SK-N-SH (cell line): ENCODE measurements around the gene TSPAN15. TPM values are rescaled to one million over a fixed set of nuclear protein-coding genes. Genes with fewer than 3 reads are reported as not detected.

Source experiments
- CTCF ChIA-PET: fragments of 300-600, 350-600 bp; formaldehyde crosslinking; extraction: SDS; loops from one replicate; lab custom pipeline; 2021; lab: Yijun Ruan, JAX
- POLR2A ChIA-PET: fragments of 350-600 bp; sonication (Branson Sonifier 250); formaldehyde crosslinking; extraction: SDS; loops from one replicate; lab custom pipeline; 2020; ENCODE audit warnings: antibody characterized with exemption, inconsistent platforms; lab: Yijun Ruan, JAX
- DNase-seq: peaks from one replicate; pipeline ENCODE4 v3.0.0; 2012
- H2AFZ ChIP-seq: fragments of 200-600 bp; sonication (generic); 2 replicates; pipeline ENCODE4 v1.8.1; 2016; ENCODE audit warnings: antibody characterized with exemption, mild to moderate bottlenecking, low read depth
- H3F3A ChIP-seq: fragments of 200-600 bp; sonication (generic); replicated peaks from 2 replicates; pipeline ENCODE3; 2016; ENCODE audit warnings: antibody characterized with exemption, mild to moderate bottlenecking; ENCODE audit not compliant: insufficient read depth
- H3K27ac ChIP-seq, 2 experiments: fragments of 200-500 bp in 1 of 2; fragments of 200-600 bp in 1 of 2; sonication (Bioruptor generic) in 1 of 2; sonication (generic), shearing (Covaris generic) in 1 of 2; 2 replicates each; pipeline versions ENCODE4 v1.5.1 to v1.6.1; 2014 to 2016; ENCODE audit warnings: low read depth in 2 of 2, inconsistent platforms in 1 of 2, low read length in 1 of 2, mild to moderate bottlenecking in 1 of 2, mixed read lengths in 1 of 2
- H3K27me3 ChIP-seq: fragments of 200-600 bp; sonication (generic), shearing (Covaris generic); 2 replicates; pipeline ENCODE4 v1.6.1; 2016; ENCODE audit warnings: mixed run types; ENCODE audit not compliant: insufficient read depth
- H3K36me3 ChIP-seq, 2 experiments: fragments of 200-500 bp in 1 of 2; fragments of 200-600 bp in 1 of 2; sonication (Bioruptor generic) in 1 of 2; sonication (generic) in 1 of 2; replicated peaks in 1 of 2; 2 replicates each; pipeline versions ENCODE3 to v1.5.1; 2014 to 2016; ENCODE audit warnings: low read length in 1 of 2, mild to moderate bottlenecking in 1 of 2; ENCODE audit not compliant: insufficient read depth in 2 of 2, control insufficient read depth in 1 of 2
- H3K4me1 ChIP-seq, 2 experiments: fragments of 200-500 bp in 1 of 2; fragments of 200-600 bp in 1 of 2; sonication (Bioruptor generic) in 1 of 2; sonication (generic), shearing (Covaris generic) in 1 of 2; 2 replicates each; pipeline versions ENCODE4 v1.5.1 to v1.6.1; 2014 to 2016; ENCODE audit warnings: low read depth in 1 of 2, low read length in 1 of 2, mixed run types in 1 of 2; ENCODE audit not compliant: insufficient read depth in 2 of 2, control insufficient read depth in 1 of 2
- H3K4me2 ChIP-seq: fragments of 200-600 bp; sonication (generic), shearing (Covaris generic); 2 replicates; pipeline ENCODE4 v1.6.1; 2017; ENCODE audit warnings: mixed run types
- H3K4me3 ChIP-seq, 2 experiments: fragments of 200-500 bp in 1 of 2; fragments of 200-600 bp in 1 of 2; sonication (Bioruptor generic) in 1 of 2; sonication (generic), shearing (Covaris generic) in 1 of 2; 2 replicates each; pipeline versions ENCODE4 v1.5.1 to v1.8.1; 2014 to 2016; ENCODE audit warnings: low read depth in 2 of 2, inconsistent platforms in 1 of 2, low read length in 1 of 2, mild to moderate bottlenecking in 1 of 2, mixed read lengths in 1 of 2, moderate library complexity in 1 of 2
- H3K79me2 ChIP-seq: fragments of 200-600 bp; sonication (generic); 2 replicates; pipeline ENCODE4 v1.8.1; 2017; ENCODE audit warnings: mild to moderate bottlenecking; ENCODE audit not compliant: insufficient read depth
- H3K9ac ChIP-seq: fragments of 200-600 bp; sonication (generic); 2 replicates; pipeline ENCODE4 v1.6.1; 2017; ENCODE audit warnings: mixed run types
- H3K9me2 ChIP-seq: fragments of 200-600 bp; sonication (generic); 2 replicates; pipeline ENCODE4 v1.6.1; 2017; ENCODE audit warnings: mixed run types
- H3K9me3 ChIP-seq: fragments of 200-600 bp; sonication (generic); 2 replicates; pipeline ENCODE4 v1.6.1; 2017; ENCODE audit warnings: mixed run types, mild to moderate bottlenecking, moderate library complexity
- H4K20me1 ChIP-seq: fragments of 200-600 bp; sonication (generic); 2 replicates; pipeline ENCODE4 v1.6.1; 2017; ENCODE audit warnings: mild to moderate bottlenecking, mixed run types; ENCODE audit not compliant: insufficient read depth
- ELF1 ChIP-seq: IDR thresholded peaks from 2 replicates; pipeline ENCODE4 v1.4.0; 2012
- FOSL2 ChIP-seq: IDR thresholded peaks from 2 replicates; pipeline ENCODE4 v1.4.0; 2012; ENCODE audit warnings: low read depth, mild to moderate bottlenecking, moderate library complexity, borderline replicate concordance
- JUND ChIP-seq: IDR thresholded peaks from 2 replicates; pipeline ENCODE4 v1.4.0; 2012
- NFIC ChIP-seq: IDR thresholded peaks from 2 replicates; pipeline ENCODE4 v1.4.0; 2012; ENCODE audit warnings: borderline replicate concordance
- POLR2AphosphoS5 ChIP-seq: IDR thresholded peaks from 2 replicates; pipeline ENCODE4 v1.6.1; 2012; ENCODE audit warnings: low read depth, low read length
- TCF12 ChIP-seq: IDR thresholded peaks from 2 replicates; pipeline ENCODE4 v1.4.0; 2012
- YY1 ChIP-seq: IDR thresholded peaks from 2 replicates; pipeline ENCODE4 v1.4.0; 2012; ENCODE audit warnings: low read depth, mild to moderate bottlenecking
- WGBS: methylation state at CpG from one replicate; pipeline ENCODE4 v1.1.6; 2017; ENCODE audit warnings: low lambda C conversion rate; 5-methylcytosine and 5-hydroxymethylcytosine counted together
- polyA plus RNA-seq, 3 experiments: library from polyadenylated mRNA; depleted of rRNA; stranded (reverse); fragments of >200 nt; gene quantifications; 2 replicates each; pipeline ENCODE4 v1.2.3, GENCODE V29; 2012
- TF ChIP-seq, protein P1 (sequence below): IDR thresholded peaks from 2 replicates; pipeline ENCODE4; 2012
- TF ChIP-seq, protein P2 (sequence below): IDR thresholded peaks from 2 replicates; pipeline ENCODE4 v1.4.0; 2012; ENCODE audit warnings: low read depth

The TSPAN15 gene
- polyA plus RNA-seq, 1 of the 3 experiments (the other 2 are of a cell fraction), result 8.5 TPM

DNA sequence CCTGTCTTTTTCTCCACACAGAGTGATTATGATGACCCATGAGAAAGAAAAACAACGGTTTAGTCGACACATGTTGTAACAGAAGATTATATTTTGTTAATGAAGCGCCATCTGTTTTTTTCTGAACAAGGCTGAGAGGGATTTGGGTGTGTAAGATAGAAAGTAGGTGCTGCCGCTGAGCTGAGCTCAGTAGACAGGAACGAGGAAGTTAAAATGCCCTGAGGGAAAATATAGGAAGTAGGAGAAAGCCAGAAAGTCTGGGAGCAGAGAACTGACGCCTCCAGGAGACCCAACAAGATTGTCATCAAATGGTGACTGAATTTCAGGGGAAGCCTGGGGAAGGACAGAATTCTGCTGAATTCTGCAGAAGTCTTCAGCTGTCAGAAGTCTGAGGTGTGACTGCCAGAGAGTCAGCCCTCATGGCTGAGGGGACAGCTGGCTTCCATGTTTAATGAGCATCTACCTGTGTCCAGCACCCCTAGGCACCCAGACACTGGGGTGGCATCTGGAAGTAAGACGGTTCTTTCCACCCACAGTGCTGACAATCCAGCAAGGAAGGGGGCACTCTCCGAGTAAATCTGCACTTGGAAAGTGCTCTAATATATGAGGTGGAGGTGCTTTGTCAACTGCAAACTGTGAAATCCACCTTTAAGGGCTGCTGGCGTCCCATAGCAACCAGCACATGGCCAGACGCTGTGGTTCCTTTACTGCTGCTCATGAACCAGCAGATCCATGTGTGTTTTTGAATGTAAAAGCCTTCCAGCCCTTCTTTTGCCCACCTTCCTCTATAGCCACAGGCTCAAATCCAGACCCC, 12.5 kb upstream of the TSPAN15 start:
- Histone ChIP-seq H2AFZ (peak overlapping the region; percentile 80; the same call in 1 of the 2 replicates), H4K20me1 (no peaks in the 10 kb centered on the region), H3K4me3 (no peak overlapping the region), H3K9me2 (no peaks in the 10 kb centered on the region), H3K9me3 (no peaks in the 10 kb centered on the region), H3K4me2 (peak overlapping the region; percentile 43; the same call in 1 of the 2 replicates), H3K79me2 (no peaks in the 10 kb centered on the region), H3K9ac (0 out of 2 replicates have a peak overlapping the region, but pooled peaks have one; percentile 9), H3K36me3 (no peaks in the 10 kb centered on the region), H3K27me3 (no peaks in the 10 kb centered on the region), H3K27ac (0 out of 4 replicates have a peak overlapping the region, but pooled peaks of 1 of the 2 experiments have one; percentile 23), H3F3A (no peaks in the 10 kb centered on the region), H3K4me1 (peaks cover 9 to 15% of the 10 kb centered on the region in 2 experiments; a peak in 3 of 4 replicates)
- CTCF ChIA-PET, result interaction anchor here (0.6 to 2.6 kb wide), 10 partner anchors 11 to 206 kb away, joined by 3 to 13 read pairs (median 3); partner anchors contain the start of gene TSPAN15
- POLR2A ChIA-PET, result no interaction called here
- TF ChIP-seq, protein P1, sequence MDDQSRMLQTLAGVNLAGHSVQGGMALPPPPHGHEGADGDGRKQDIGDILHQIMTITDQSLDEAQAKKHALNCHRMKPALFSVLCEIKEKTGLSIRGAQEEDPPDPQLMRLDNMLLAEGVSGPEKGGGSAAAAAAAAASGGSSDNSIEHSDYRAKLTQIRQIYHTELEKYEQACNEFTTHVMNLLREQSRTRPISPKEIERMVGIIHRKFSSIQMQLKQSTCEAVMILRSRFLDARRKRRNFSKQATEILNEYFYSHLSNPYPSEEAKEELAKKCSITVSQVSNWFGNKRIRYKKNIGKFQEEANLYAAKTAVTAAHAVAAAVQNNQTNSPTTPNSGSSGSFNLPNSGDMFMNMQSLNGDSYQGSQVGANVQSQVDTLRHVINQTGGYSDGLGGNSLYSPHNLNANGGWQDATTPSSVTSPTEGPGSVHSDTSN, result no peak
- TF ChIP-seq JUND (no peak), ELF1 (0 out of 2 replicates have a peak, but pooled peaks have one; percentile 16)
- DNase-seq, result peak; percentile 42
- 38% methylated on average over 10 of the region's 10 CpGs for WGBS

DNA sequence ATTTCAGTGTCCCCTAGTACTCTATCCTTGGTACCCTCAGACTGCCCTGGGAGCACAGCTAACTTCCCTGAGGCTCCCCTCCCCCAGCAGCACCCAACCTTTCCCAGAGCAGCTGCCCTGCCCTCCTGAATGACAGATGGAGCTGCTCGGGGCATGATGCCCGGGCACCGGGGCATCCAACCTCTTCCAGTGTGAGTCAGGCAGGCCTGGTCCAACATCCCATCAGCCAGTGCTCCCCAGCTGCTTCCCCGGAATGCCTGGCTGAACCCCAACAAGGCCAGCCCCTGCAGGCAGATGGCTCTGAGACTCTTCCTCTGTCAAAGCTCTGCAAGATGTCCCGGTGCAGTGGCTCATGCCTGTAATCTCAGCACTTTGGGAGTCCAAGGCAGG, 11.9 kb upstream of the TSPAN15 start:
- Histone ChIP-seq H3K9ac (no peak overlapping the region), H3K79me2 (no peaks in the 10 kb centered on the region), H4K20me1 (no peaks in the 10 kb centered on the region), H3K27me3 (no peaks in the 10 kb centered on the region), H3F3A (no peaks in the 10 kb centered on the region), H2AFZ (no peak overlapping the region), H3K9me2 (no peaks in the 10 kb centered on the region), H3K4me3 (no peak overlapping the region), H3K4me1 (peaks cover 9 to 15% of the 10 kb centered on the region in 2 experiments; a peak in 3 of 4 replicates), H3K4me2 (no peak overlapping the region), H3K36me3 (no peaks in the 10 kb centered on the region), H3K27ac (no peak overlapping the region), H3K9me3 (no peaks in the 10 kb centered on the region)
- WGBS, result 35% methylated on average over 4 of the region's 5 CpGs
- CTCF ChIA-PET, result interaction anchor here (0.6 to 2.6 kb wide), 10 partner anchors 11 to 205 kb away, joined by 3 to 13 read pairs (median 4); partner anchors contain the start of gene TSPAN15
- POLR2A ChIA-PET, result no interaction called here
- TF ChIP-seq, protein P2, sequence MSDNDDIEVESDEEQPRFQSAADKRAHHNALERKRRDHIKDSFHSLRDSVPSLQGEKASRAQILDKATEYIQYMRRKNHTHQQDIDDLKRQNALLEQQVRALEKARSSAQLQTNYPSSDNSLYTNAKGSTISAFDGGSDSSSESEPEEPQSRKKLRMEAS, result no peak
- peak; percentile 4; the same call in 1 of the 2 replicates for TF ChIP-seq FOSL2
- TF ChIP-seq TCF12, result 0 out of 2 replicates have a peak, but pooled peaks have one; percentile 52
- TF ChIP-seq, protein P1, result peak; percentile 20; the same call in 1 of the 2 replicates
- no peak for TF ChIP-seq POLR2AphosphoS5
- TF ChIP-seq JUND, result 0 out of 2 replicates have a peak, but pooled peaks have one; percentile 13
- TF ChIP-seq NFIC, result 0 out of 2 replicates have a peak, but pooled peaks have one; percentile 17
- TF ChIP-seq YY1, result no peak
- no peak for DNase-seq
